Lower leg skin (tissue), 3 donors: ENCODE data around the gene RALGAPA2.

Experiments used
- POLR2A ChIP-seq, 2 donors: fragments of 450-650 bp; IDR thresholded peaks; one replicate each; pipeline ENCODE4 v1.6.1; 2016 to 2017; ENCODE audit warnings: antibody characterized with exemption in 2 of 2, mild to moderate bottlenecking in 1 of 2, moderate library complexity in 1 of 2
- TF ChIP-seq, protein P1 (sequence below), 3 donors: fragments of 450-650 bp; IDR thresholded peaks; one replicate each; pipeline ENCODE4 v1.5.1; 2016; ENCODE audit warnings: antibody characterized with exemption in 3 of 3, mild to moderate bottlenecking in 3 of 3, moderate library complexity in 2 of 3

- TF ChIP-seq, protein P1, sequence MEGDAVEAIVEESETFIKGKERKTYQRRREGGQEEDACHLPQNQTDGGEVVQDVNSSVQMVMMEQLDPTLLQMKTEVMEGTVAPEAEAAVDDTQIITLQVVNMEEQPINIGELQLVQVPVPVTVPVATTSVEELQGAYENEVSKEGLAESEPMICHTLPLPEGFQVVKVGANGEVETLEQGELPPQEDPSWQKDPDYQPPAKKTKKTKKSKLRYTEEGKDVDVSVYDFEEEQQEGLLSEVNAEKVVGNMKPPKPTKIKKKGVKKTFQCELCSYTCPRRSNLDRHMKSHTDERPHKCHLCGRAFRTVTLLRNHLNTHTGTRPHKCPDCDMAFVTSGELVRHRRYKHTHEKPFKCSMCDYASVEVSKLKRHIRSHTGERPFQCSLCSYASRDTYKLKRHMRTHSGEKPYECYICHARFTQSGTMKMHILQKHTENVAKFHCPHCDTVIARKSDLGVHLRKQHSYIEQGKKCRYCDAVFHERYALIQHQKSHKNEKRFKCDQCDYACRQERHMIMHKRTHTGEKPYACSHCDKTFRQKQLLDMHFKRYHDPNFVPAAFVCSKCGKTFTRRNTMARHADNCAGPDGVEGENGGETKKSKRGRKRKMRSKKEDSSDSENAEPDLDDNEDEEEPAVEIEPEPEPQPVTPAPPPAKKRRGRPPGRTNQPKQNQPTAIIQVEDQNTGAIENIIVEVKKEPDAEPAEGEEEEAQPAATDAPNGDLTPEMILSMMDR (IDR thresholded peaks at IDR 0.05), result no peak
- TF ChIP-seq POLR2A (IDR thresholded peaks at IDR 0.05), result no peak
Measured at GRCh38 chr20:20517296-20517695, 195.1 kb downstream of the RALGAPA2 start.
